ENCODE data around the gene WASF3. TPM values are rescaled to one million over a fixed set of nuclear protein-coding genes. Genes with fewer than 3 reads are reported as not detected.

The WASF3 gene
- total and polyA plus RNA-seq, 12 donors, result 12.6 to 63.3 (median 37.6) TPM

DNA sequence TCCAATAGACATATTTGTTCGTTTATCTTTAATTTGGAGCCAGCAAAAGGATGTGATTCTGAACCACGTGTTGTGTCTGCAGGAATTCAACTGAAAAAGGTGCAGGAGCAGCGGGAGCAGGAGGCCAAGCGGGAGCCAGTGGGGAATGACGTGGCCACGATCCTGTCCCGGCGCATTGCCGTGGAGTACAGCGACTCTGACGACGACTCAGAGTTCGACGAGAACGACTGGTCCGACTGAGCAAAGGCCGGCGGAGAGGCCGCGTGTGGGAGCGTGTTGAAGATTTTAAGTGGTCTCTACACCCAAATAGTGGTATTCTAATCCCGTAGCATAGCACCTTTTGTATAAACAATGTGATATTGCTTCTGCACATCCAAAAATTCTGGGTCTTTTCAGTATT, 128.1 kb downstream of the WASF3 start:
- Histone ChIP-seq H3K27me3 (no peaks in the 10 kb centered on the region), H3K4me3 (no peak overlapping the region), H3K4me1 (replicated peaks in 1 of 2) (no peaks in the 10 kb centered on the region), H3K27ac (no peak overlapping the region), H3K9me3 (replicated peaks in 1 of 3) (no peaks in the 10 kb centered on the region), H3K36me3 (replicated peaks in 1 of 2) (peaks cover 0 to 23% of the 10 kb centered on the region in 2 donors)
- WGBS, 4 donors, result 93 to 97% (median 95%) methylated on average over 22 of the region's 22 CpGs
- intact Hi-C loops (cut with DNase I), result no loop called here
- no peak for TF ChIP-seq POLR2A (IDR thresholded peaks at IDR 0.05)
- TF ChIP-seq, protein P1, sequence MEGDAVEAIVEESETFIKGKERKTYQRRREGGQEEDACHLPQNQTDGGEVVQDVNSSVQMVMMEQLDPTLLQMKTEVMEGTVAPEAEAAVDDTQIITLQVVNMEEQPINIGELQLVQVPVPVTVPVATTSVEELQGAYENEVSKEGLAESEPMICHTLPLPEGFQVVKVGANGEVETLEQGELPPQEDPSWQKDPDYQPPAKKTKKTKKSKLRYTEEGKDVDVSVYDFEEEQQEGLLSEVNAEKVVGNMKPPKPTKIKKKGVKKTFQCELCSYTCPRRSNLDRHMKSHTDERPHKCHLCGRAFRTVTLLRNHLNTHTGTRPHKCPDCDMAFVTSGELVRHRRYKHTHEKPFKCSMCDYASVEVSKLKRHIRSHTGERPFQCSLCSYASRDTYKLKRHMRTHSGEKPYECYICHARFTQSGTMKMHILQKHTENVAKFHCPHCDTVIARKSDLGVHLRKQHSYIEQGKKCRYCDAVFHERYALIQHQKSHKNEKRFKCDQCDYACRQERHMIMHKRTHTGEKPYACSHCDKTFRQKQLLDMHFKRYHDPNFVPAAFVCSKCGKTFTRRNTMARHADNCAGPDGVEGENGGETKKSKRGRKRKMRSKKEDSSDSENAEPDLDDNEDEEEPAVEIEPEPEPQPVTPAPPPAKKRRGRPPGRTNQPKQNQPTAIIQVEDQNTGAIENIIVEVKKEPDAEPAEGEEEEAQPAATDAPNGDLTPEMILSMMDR (IDR thresholded peaks at IDR 0.05), result no peak
- DNase-seq, result no peak

GRCh38 chr13:26686285-26686684, 128.8 kb downstream of the WASF3 start:
- no peak overlapping the region for H3K4me3 ChIP-seq
- H3K4me1 ChIP-seq (replicated peaks in 1 of 2), result no peaks in the 10 kb centered on the region
- no peak for TF ChIP-seq POLR2A (IDR thresholded peaks at IDR 0.05)
- TF ChIP-seq, protein P1 (IDR thresholded peaks at IDR 0.05), result no peak
- no peak for DNase-seq
- 93 to 94% (median 93%) methylated on average over 2 of the region's 2 CpGs; no CpG with 5 or more reads in 1 of the 4 donors for WGBS, 4 donors
- H3K27ac ChIP-seq, result no peak overlapping the region
- H3K36me3 ChIP-seq (replicated peaks in 1 of 2), result peaks cover 0 to 23% of the 10 kb centered on the region in 2 donors
- no peaks in the 10 kb centered on the region for H3K27me3 ChIP-seq
- no peaks in the 10 kb centered on the region for H3K9me3 ChIP-seq (replicated peaks in 1 of 3)
- intact Hi-C loops (cut with DNase I), result no loop called here

DNA sequence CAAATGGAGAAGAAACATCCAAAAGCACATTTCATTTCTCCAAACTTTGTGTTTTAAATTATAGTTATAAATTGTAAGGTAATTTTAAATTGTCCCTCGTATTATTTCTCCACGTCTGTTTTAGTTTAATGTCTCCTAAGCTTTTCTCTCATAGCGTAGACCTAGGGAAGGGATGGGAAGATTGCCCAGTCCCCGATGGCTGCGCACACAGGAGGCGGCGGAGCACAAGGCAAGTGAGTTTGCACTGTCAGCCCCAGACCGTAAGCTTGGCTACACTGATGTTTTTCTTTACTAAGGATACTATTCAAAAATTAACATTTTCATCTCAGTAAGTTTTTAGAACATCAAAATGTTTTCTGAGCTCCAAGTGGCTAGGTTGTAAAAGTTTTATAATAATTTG, 130.8 kb downstream of the WASF3 start:
- Histone ChIP-seq H3K27me3 (no peaks in the 10 kb centered on the region), H3K36me3 (replicated peaks in 1 of 2) (peaks cover 0 to 7% of the 10 kb centered on the region in 2 donors), H3K4me3 (no peak overlapping the region), H3K4me1 (replicated peaks in 1 of 2) (no peaks in the 10 kb centered on the region), H3K9me3 (replicated peaks in 1 of 3) (no peaks in the 10 kb centered on the region), H3K27ac (no peak overlapping the region)
- intact Hi-C loops (cut with DNase I), result no loop called here
- DNase-seq, result no peak
- TF ChIP-seq, protein P1 (IDR thresholded peaks at IDR 0.05), result no peak
- TF ChIP-seq POLR2A (IDR thresholded peaks at IDR 0.05), result no peak
- 90 to 96% (median 94%) methylated on average over 8 of the region's 8 CpGs for WGBS, 4 donors

- TF ChIP-seq, protein P1 (IDR thresholded peaks at IDR 0.05), result no peak
- no peak for TF ChIP-seq POLR2A (IDR thresholded peaks at IDR 0.05)
- 92 to 97% (median 96%) methylated on average over 4 of the region's 4 CpGs for WGBS, 4 donors
- H3K9me3 ChIP-seq (replicated peaks in 1 of 3), result no peaks in the 10 kb centered on the region
- peaks cover 0 to 2% of the 10 kb centered on the region in 2 donors for H3K36me3 ChIP-seq (replicated peaks in 1 of 2)
- no peak overlapping the region for H3K4me3 ChIP-seq
- no peak for DNase-seq
- H3K27me3 ChIP-seq, result no peaks in the 10 kb centered on the region
- no peaks in the 10 kb centered on the region for H3K4me1 ChIP-seq (replicated peaks in 1 of 2)
- intact Hi-C loops (cut with DNase I), result no loop called here
- no peak overlapping the region for H3K27ac ChIP-seq
Observed at GRCh38 chr13:26688980-26689379, 131.5 kb downstream of the WASF3 start.
